GM18861 (cell line): Measurements from ENCODE around the gene FDXR.

ENCODE experiments used
- ATAC-seq: cut with Tn5 transposase; IDR thresholded peaks from one replicate; pipeline ENCODE4 v1.9.1; 2021; ENCODE audit not compliant: unreplicated experiment

FDXR gene

GRCh38 chr17:74814453-74814852 is 58.3 kb downstream of the FDXR start:
- no peak for ATAC-seq
